ENCODE measurements around the gene EPN1.

DNA sequence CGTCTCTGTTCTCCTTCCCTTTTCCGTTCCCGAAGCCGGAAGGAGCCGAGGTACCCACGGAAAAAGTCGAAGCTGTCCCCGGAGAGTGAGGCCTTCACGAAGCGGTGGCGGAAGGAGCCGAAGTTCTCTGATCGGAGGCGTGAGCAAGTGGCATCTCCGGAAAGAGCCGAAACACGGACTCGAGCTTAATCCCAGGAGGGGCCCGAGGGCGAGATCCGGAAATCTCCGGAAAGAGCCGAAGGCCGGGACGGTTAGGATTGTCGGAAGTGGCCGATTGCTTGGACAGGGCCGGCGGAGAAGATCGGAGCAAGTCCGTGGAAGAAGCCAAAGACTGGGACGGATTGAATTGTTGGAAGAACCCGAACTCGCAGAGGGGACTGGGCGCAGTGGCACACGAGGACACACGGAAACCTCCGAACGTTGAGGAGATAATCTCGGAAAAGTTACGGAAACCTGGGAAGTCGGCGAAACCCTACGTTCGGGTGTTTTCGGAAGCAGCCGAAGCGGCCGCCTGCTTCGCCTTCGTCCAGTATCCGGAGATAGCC lies 20.6 kb upstream of the EPN1 start:
- TF ChIP-seq CTCF (IDR thresholded peaks at IDR 0.05) (no peak), POLR2A (IDR thresholded peaks at IDR 0.05) (no peak)
